GM23338 (cell line): ENCODE results near the gene GSDME. TPM values are rescaled to one million over a fixed set of nuclear protein-coding genes. Genes with fewer than 3 reads are reported as not detected.

Experiments
- ATAC-seq: fragments of 200-7000 bp; cut with Tn5 transposase; 3 replicates; pipeline ENCODE4 v1.9.1; 2020
- DNase-seq: peaks from one replicate; pipeline ENCODE4 v3.0.0-alpha.2; 2015; ENCODE audit warnings: low spot score
- H2AFZ ChIP-seq: fragments of 200-600 bp; sonication (generic); 2 replicates; pipeline ENCODE4 v1.8.0; 2016; ENCODE audit warnings: antibody characterized with exemption, mild to moderate bottlenecking, moderate library complexity
- H3F3A ChIP-seq: fragments of 200-600 bp; sonication (generic); replicated peaks from 2 replicates; pipeline ENCODE4 v1.8.0; 2017; ENCODE audit warnings: antibody characterized with exemption, mixed run types, low read depth
- H3K27ac ChIP-seq: fragments of 200-600 bp; sonication (generic); 2 replicates; pipeline ENCODE4 v1.6.1; 2016; ENCODE audit warnings: low read depth
- H3K27me3 ChIP-seq: fragments of 200-600 bp; sonication (generic); 2 replicates; pipeline ENCODE4 v1.8.0; 2016; ENCODE audit warnings: mild to moderate bottlenecking, mixed run types, moderate library complexity; ENCODE audit not compliant: insufficient read depth
- H3K36me3 ChIP-seq: fragments of 200-600 bp; sonication (generic); 2 replicates; pipeline ENCODE4 v1.8.0; 2016; ENCODE audit warnings: mild to moderate bottlenecking; ENCODE audit not compliant: insufficient read depth
- H3K4me1 ChIP-seq: fragments of 200-600 bp; sonication (generic); 2 replicates; pipeline ENCODE4 v1.8.0; 2016; ENCODE audit warnings: mild to moderate bottlenecking, moderate library complexity; ENCODE audit not compliant: insufficient read depth
- H3K4me2 ChIP-seq: fragments of 200-600 bp; sonication (generic); 2 replicates; pipeline ENCODE4 v1.7.1; 2017; ENCODE audit warnings: mixed run types
- H3K4me3 ChIP-seq: fragments of 200-600 bp; sonication (generic); 2 replicates; pipeline ENCODE4 v1.6.1; 2016; ENCODE audit warnings: mixed run types
- H3K79me2 ChIP-seq: fragments of 200-600 bp; sonication (generic); replicated peaks from 2 replicates; pipeline ENCODE4 v1.8.0; 2017; ENCODE audit warnings: mild to moderate bottlenecking; ENCODE audit not compliant: insufficient read depth
- H3K9me2 ChIP-seq: fragments of 200-600 bp; sonication (generic); 2 replicates; pipeline ENCODE4 v1.8.0; 2017; ENCODE audit not compliant: insufficient read depth
- H4K20me1 ChIP-seq: fragments of 200-600 bp; sonication (generic); replicated peaks from 2 replicates; pipeline ENCODE4 v1.8.0; 2017; ENCODE audit warnings: mild to moderate bottlenecking; ENCODE audit not compliant: insufficient read depth
- H3K27ac Mint-ChIP-seq: 2 replicates; pipeline ENCODE4 v1.8.0; 2020; ENCODE audit warnings: inconsistent platforms, mild to moderate bottlenecking, moderate library complexity, mixed read lengths
- H3K27me3 Mint-ChIP-seq: 3 replicates; pipeline ENCODE4 v1.8.0; 2022; ENCODE audit warnings: low read depth, mild to moderate bottlenecking, moderate library complexity, mixed read lengths, inconsistent platforms; ENCODE audit not compliant: insufficient read depth, poor library complexity
- H3K36me3 Mint-ChIP-seq: 3 replicates; pipeline ENCODE4 v1.8.0; 2021; ENCODE audit warnings: low read depth, mild to moderate bottlenecking, inconsistent platforms, moderate library complexity, mixed read lengths
- H3K4me1 Mint-ChIP-seq: 3 replicates; pipeline ENCODE4 v1.8.0; 2020; ENCODE audit warnings: mild to moderate bottlenecking, inconsistent platforms, mixed read lengths
- H3K4me3 Mint-ChIP-seq: 3 replicates; pipeline ENCODE4 v1.8.0; 2021; ENCODE audit warnings: moderate library complexity, mild to moderate bottlenecking, inconsistent platforms, mixed read lengths
- H3K9me3 Mint-ChIP-seq: 3 replicates; pipeline ENCODE4 v1.8.0; 2020; ENCODE audit warnings: moderate library complexity, mild to moderate bottlenecking, inconsistent platforms, mixed read lengths
- EZH2 ChIP-seq: fragments of 200-600 bp; sonication (generic); IDR thresholded peaks from one replicate; pipeline ENCODE4 v1.8.0; 2017; ENCODE audit warnings: antibody characterized with exemption, mild to moderate bottlenecking, low read depth; ENCODE audit not compliant: unreplicated experiment
- JUNB ChIP-seq: IDR thresholded peaks from one replicate; pipeline ENCODE4 v1.6.1; 2016; ENCODE audit warnings: antibody characterized with exemption; ENCODE audit not compliant: unreplicated experiment
- NANOG ChIP-seq: IDR thresholded peaks from 2 replicates; pipeline ENCODE4 v1.6.1; 2016; ENCODE audit warnings: antibody characterized with exemption, borderline replicate concordance
- ZNF331 ChIP-seq: fragments of 250-450 bp; sonication (Bioruptor Pico); IDR thresholded peaks from 2 replicates; pipeline ENCODE4 v1.5.0; 2020; ENCODE audit warnings: low read depth, mild to moderate bottlenecking, moderate library complexity
- ZNF462 ChIP-seq: fragments of 250-450 bp; sonication (Bioruptor Pico); IDR thresholded peaks from 2 replicates; pipeline ENCODE4 v1.5.0; 2020; ENCODE audit warnings: mild to moderate bottlenecking, moderate library complexity
- polyA plus RNA-seq: library from polyadenylated mRNA; unstranded; fragments of >200 nt; fragmentation: Nextera tagmentation; extraction: Ambion mirVana; gene quantifications from 2 replicates; pipeline ENCODE4 v1.2.1, GENCODE V29; 2016
- total RNA-seq: library from RNA; depleted of rRNA; stranded (reverse); fragments of >200 nt; shearing (Covaris generic); gene quantifications from 2 replicates; pipeline ENCODE4 v1.2.3, GENCODE V29; 2014
- TF ChIP-seq, protein P1 (sequence below): IDR thresholded peaks from one replicate; pipeline ENCODE4 v1.6.1; 2018; ENCODE audit warnings: antibody characterized with exemption; ENCODE audit not compliant: unreplicated experiment
- TF ChIP-seq, protein P2 (sequence below), 2 experiments: fragments of 200-600 bp in 1 of 2; sonication (generic) in 1 of 2; conservative IDR thresholded peaks; 2 replicates each; pipeline versions ENCODE4 v1.5.1 to v1.6.1; 2016 to 2017; ENCODE audit warnings: antibody characterized with exemption in 2 of 2, low read depth in 2 of 2, mild to moderate bottlenecking in 2 of 2, moderate library complexity in 1 of 2

GSDME gene
- total and polyA plus RNA-seq, 2 experiments from 2014 or later: 8.3 to 8.5 TPM

- ATAC-seq (no peak), DNase-seq (no peak)
- Histone ChIP-seq H3K4me2 (no peak overlapping the region), H3K36me3 (no peaks in the 10 kb centered on the region), H3K79me2 (no peaks in the 10 kb centered on the region), H3K4me3 (no peak overlapping the region), H3K27me3 (no peaks in the 10 kb centered on the region), H3K9me2 (0 out of 2 replicates have a peak, but pooled peaks cover 4% of the 10 kb centered on the region), H2AFZ (no peak overlapping the region), H4K20me1 (no peaks in the 10 kb centered on the region), H3K27ac (no peak overlapping the region), H3K4me1 (peaks cover 7% of the 10 kb centered on the region; the same call in 1 of the 2 replicates), H3F3A (no peaks in the 10 kb centered on the region)
- H3K27ac Mint-ChIP-seq: no peak overlapping the region
- H3K4me1 Mint-ChIP-seq: peaks cover 4% of the 10 kb centered on the region; the same call in 1 of the 3 replicates
- H3K4me3 Mint-ChIP-seq: no peak overlapping the region
- H3K36me3 Mint-ChIP-seq: no peaks in the 10 kb centered on the region
- H3K27me3 Mint-ChIP-seq: no peaks in the 10 kb centered on the region
- TF ChIP-seq NANOG: no peak
- TF ChIP-seq JUNB: no peak
- TF ChIP-seq ZNF331 (CRISPR knock-in tag): no peak
- TF ChIP-seq, protein P1, sequence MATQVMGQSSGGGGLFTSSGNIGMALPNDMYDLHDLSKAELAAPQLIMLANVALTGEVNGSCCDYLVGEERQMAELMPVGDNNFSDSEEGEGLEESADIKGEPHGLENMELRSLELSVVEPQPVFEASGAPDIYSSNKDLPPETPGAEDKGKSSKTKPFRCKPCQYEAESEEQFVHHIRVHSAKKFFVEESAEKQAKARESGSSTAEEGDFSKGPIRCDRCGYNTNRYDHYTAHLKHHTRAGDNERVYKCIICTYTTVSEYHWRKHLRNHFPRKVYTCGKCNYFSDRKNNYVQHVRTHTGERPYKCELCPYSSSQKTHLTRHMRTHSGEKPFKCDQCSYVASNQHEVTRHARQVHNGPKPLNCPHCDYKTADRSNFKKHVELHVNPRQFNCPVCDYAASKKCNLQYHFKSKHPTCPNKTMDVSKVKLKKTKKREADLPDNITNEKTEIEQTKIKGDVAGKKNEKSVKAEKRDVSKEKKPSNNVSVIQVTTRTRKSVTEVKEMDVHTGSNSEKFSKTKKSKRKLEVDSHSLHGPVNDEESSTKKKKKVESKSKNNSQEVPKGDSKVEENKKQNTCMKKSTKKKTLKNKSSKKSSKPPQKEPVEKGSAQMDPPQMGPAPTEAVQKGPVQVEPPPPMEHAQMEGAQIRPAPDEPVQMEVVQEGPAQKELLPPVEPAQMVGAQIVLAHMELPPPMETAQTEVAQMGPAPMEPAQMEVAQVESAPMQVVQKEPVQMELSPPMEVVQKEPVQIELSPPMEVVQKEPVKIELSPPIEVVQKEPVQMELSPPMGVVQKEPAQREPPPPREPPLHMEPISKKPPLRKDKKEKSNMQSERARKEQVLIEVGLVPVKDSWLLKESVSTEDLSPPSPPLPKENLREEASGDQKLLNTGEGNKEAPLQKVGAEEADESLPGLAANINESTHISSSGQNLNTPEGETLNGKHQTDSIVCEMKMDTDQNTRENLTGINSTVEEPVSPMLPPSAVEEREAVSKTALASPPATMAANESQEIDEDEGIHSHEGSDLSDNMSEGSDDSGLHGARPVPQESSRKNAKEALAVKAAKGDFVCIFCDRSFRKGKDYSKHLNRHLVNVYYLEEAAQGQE: no peak
- no peak for TF ChIP-seq EZH2
- TF ChIP-seq ZNF462 (CRISPR knock-in tag): no peak
- TF ChIP-seq, protein P2, sequence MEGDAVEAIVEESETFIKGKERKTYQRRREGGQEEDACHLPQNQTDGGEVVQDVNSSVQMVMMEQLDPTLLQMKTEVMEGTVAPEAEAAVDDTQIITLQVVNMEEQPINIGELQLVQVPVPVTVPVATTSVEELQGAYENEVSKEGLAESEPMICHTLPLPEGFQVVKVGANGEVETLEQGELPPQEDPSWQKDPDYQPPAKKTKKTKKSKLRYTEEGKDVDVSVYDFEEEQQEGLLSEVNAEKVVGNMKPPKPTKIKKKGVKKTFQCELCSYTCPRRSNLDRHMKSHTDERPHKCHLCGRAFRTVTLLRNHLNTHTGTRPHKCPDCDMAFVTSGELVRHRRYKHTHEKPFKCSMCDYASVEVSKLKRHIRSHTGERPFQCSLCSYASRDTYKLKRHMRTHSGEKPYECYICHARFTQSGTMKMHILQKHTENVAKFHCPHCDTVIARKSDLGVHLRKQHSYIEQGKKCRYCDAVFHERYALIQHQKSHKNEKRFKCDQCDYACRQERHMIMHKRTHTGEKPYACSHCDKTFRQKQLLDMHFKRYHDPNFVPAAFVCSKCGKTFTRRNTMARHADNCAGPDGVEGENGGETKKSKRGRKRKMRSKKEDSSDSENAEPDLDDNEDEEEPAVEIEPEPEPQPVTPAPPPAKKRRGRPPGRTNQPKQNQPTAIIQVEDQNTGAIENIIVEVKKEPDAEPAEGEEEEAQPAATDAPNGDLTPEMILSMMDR (conservative IDR thresholded peaks at IDR 0.05; ENCODE audit: low read depth in 2 of 2): no peak
- H3K9me3 Mint-ChIP-seq: peaks cover 3% of the 10 kb centered on the region
These were observed 20.5 kb upstream of the GSDME start for GRCh38 chr7:24777806-24778205.
